Stimulated activated memory B cell treated with anti-CD40 and anti-IgM and Interleukin-4, amounts not matched to agents 10 μg/mL and 1 μg/mL and 100 μg/mL, for 72 hours (primary cell): Measurements from ENCODE around the gene LINGO1.

Experiments
- ATAC-seq: fragments of 150-1000 bp; cut with Tn5 transposase; 2 replicates; pipeline ENCODE4 v1.10.0; 2021
- H3K27ac Mint-ChIP-seq: one replicate; pipeline ENCODE4 v1.8.0; 2022; ENCODE audit warnings: mild to moderate bottlenecking, mixed read lengths
- H3K27me3 Mint-ChIP-seq: one replicate; pipeline ENCODE4 v1.8.0; 2022; ENCODE audit warnings: mixed read lengths
- H3K36me3 Mint-ChIP-seq: one replicate; pipeline ENCODE4 v1.8.0; 2022; ENCODE audit warnings: mixed read lengths
- H3K4me1 Mint-ChIP-seq: one replicate; pipeline ENCODE4 v1.8.0; 2022; ENCODE audit warnings: mixed read lengths
- H3K4me3 Mint-ChIP-seq: one replicate; pipeline ENCODE4 v1.8.0; 2022; ENCODE audit warnings: mild to moderate bottlenecking, moderate library complexity, mixed read lengths
- H3K9me3 Mint-ChIP-seq: one replicate; pipeline ENCODE4 v1.8.0; 2022; ENCODE audit warnings: mixed read lengths

Gene LINGO1

DNA sequence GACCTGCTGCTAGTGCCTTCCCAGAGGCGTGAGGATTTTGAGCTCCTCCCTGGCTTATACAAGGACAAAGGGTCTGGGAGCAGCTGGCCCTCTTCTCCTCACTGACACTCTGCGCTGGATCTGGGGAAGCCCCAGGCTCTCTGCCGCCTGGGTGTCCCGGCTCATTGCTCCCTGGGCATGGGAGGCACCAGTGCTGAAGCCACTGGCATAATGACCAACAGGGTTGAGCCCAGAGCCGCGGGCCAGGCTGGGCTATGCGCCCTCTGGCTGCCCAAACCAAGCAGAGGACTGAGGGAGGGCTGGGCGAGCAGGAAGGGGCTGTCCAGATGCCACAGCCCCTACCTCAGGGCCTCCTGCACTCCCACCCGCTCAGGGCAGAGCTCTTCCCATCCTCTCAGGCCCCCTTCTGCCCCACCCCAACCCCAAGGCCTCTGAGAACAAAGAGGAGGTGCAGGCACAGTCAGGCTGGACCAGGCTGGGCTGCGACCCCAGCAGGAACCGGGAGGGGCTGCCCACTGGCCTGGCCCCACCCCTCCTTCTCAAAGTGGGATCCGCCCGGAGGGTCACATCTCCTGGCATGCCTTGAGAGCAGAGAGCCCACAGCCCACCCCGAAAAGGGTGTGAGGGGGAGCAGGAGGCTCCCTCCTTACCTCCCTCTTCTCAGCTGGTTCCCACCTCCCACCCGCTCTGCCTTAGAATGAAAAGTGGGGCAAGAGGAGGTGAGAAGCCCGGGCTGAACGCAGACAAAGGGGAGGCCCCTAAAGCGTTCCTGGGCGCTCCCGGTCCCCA, 1.6 kb downstream of the LINGO1 start:
- Mint-ChIP-seq H3K27me3 (peaks cover 64% of the 10 kb centered on the region), H3K36me3 (no peaks in the 10 kb centered on the region), H3K4me3 (peak overlapping the region; percentile 26), H3K27ac (no peak overlapping the region), H3K4me1 (peaks cover 14% of the 10 kb centered on the region), H3K9me3 (no peaks in the 10 kb centered on the region)
- no peak for ATAC-seq

DNA sequence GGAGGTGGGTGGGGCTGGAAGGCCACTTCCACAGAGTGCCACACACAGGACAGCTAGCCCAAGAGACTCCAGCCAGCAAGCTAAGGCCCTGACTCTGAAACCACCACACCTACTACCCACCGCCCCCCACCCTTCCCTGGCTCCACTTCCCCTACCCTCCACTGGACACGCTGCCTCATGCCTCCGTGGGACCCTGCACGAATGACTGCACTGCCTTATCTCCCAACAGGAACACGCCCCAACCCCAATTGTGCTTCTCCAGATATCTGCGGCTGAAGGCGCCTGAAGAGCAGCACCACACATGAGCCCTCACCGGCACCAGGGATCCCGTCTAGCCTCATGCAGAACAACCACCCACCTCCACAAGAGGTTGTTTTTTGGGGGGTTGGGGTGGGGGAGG, 2.7 kb downstream of the LINGO1 start:
- ATAC-seq = no peak
- Mint-ChIP-seq H3K27me3 (peaks cover 53% of the 10 kb centered on the region), H3K4me1 (peaks cover 14% of the 10 kb centered on the region), H3K27ac (no peak overlapping the region), H3K4me3 (no peak overlapping the region), H3K9me3 (no peaks in the 10 kb centered on the region), H3K36me3 (no peaks in the 10 kb centered on the region)

- ATAC-seq = no peak
- Mint-ChIP-seq H3K27ac (no peak overlapping the region), H3K4me3 (no peak overlapping the region), H3K4me1 (peaks cover 12% of the 10 kb centered on the region), H3K27me3 (peaks cover 46% of the 10 kb centered on the region), H3K9me3 (no peaks in the 10 kb centered on the region), H3K36me3 (no peaks in the 10 kb centered on the region)
Observed at GRCh38 chr15:77629070-77630030, 3.4 kb downstream of the LINGO1 start.

GRCh38 chr15:77628010-77628409, 4.7 kb downstream of the LINGO1 start:
- Mint-ChIP-seq H3K36me3 (no peaks in the 10 kb centered on the region), H3K9me3 (no peaks in the 10 kb centered on the region), H3K4me3 (no peak overlapping the region), H3K27ac (no peak overlapping the region), H3K27me3 (peaks cover 36% of the 10 kb centered on the region), H3K4me1 (no peaks in the 10 kb centered on the region)
- no peak for ATAC-seq

DNA sequence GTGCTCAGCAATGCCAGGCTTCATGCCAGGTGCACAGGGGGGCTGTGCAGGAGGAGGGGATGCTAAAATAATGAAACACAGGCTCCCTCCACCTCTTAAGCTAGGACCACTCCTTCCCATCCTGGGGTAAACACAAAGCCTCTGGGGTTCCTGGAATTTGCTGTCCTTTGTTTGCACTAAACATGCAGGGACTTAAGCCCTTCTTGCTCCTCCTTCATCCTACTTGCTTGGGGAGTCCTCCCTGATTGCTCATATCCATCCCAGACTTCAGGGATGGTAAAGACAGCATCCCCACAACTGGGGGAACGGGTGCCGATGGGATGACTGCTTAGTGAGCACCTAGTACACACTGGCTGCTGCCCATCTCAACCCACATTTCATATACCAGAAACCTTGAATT, 5.1 kb downstream of the LINGO1 start:
- Mint-ChIP-seq H3K27ac (no peak overlapping the region), H3K27me3 (peaks cover 36% of the 10 kb centered on the region), H3K4me1 (no peaks in the 10 kb centered on the region), H3K36me3 (no peaks in the 10 kb centered on the region), H3K4me3 (no peak overlapping the region), H3K9me3 (no peaks in the 10 kb centered on the region)
- ATAC-seq = no peak

DNA sequence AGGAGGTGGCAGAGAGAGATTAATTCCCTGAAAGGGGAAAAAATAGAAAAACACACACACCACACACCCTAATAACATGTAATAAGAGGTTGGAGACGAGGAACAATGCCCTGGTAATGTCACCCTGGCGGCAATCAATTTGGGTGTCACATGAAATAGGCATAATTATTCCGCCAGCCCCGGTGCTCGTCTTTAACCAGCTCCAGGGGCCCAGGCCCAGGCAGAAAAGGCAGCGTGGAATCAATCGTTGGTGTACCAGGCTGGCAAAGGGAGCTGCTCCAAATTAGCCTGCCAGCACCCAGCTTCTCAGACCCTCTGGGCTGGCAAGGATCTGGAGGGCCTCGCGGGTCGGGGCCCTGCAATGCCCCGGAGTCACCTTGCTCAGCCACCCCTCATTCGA, 5.6 kb downstream of the LINGO1 start:
- no peak for ATAC-seq
- Mint-ChIP-seq H3K4me3 (no peak overlapping the region), H3K27ac (no peak overlapping the region), H3K36me3 (no peaks in the 10 kb centered on the region), H3K9me3 (no peaks in the 10 kb centered on the region), H3K27me3 (peaks cover 40% of the 10 kb centered on the region), H3K4me1 (no peaks in the 10 kb centered on the region)

GRCh38 chr15:77626002-77626401, 6.7 kb downstream of the LINGO1 start:
- ATAC-seq = no peak
- Mint-ChIP-seq H3K36me3 (no peaks in the 10 kb centered on the region), H3K27ac (no peak overlapping the region), H3K4me1 (no peaks in the 10 kb centered on the region), H3K9me3 (no peaks in the 10 kb centered on the region), H3K27me3 (peaks cover 37% of the 10 kb centered on the region), H3K4me3 (no peak overlapping the region)

GRCh38 chr15:77625376-77625775, 7.3 kb downstream of the LINGO1 start:
- Mint-ChIP-seq H3K27ac (no peak overlapping the region), H3K4me1 (no peaks in the 10 kb centered on the region), H3K36me3 (no peaks in the 10 kb centered on the region), H3K4me3 (no peak overlapping the region), H3K9me3 (no peaks in the 10 kb centered on the region), H3K27me3 (peaks cover 30% of the 10 kb centered on the region)
- ATAC-seq = no peak

GRCh38 chr15:77624868-77625267, 7.8 kb downstream of the LINGO1 start:
- peaks cover 25% of the 10 kb centered on the region for H3K27me3 Mint-ChIP-seq
- no peak overlapping the region for H3K27ac Mint-ChIP-seq
- no peaks in the 10 kb centered on the region for H3K4me1 Mint-ChIP-seq
- H3K36me3 Mint-ChIP-seq = no peaks in the 10 kb centered on the region
- no peak overlapping the region for H3K4me3 Mint-ChIP-seq
- H3K9me3 Mint-ChIP-seq = no peaks in the 10 kb centered on the region
- no peak for ATAC-seq

DNA sequence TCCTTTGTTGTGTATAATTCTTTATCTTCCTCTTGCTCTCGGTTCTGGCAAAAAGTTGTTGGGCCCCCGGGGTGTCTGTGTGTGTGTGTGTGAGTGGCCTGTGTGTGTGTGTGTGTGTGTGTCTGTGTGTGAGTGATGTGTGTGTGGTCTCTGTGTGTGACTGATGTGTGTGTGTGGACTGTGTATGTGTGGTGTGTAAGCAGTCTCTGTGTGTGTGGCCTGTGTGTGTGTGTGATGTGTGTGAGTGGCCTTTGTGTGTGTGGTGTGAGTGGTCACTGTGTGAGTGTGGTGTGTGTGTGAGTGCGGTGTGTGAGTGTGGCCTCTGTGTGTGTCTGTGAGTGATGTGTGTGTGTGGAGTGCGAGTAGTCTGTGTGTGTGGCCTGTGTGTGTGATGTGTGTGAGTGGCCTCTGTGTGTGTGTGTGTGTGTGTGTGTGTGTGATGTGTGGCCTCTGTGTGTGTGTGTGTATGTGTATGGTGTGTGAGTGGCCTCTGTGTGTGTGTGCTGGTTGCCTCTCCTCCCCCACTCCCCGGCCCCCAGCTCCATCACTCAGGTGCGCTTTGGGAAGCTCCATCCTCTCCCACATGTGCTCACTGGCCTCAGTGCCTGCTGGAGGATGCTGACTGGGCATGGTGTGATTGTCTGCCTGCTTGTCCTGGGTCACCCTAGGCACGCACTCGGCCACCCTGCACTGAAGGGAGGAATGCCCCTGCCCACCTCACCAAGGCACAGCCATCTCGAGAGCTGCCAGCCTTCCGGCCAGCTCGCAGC, 8.8 kb downstream of the LINGO1 start:
- Mint-ChIP-seq H3K4me3 (no peak overlapping the region), H3K27me3 (peaks cover 16% of the 10 kb centered on the region), H3K4me1 (no peaks in the 10 kb centered on the region), H3K9me3 (no peaks in the 10 kb centered on the region), H3K27ac (no peak overlapping the region), H3K36me3 (no peaks in the 10 kb centered on the region)
- no peak for ATAC-seq

- Mint-ChIP-seq H3K4me3 (no peak overlapping the region), H3K27ac (no peak overlapping the region), H3K27me3 (peaks cover 10% of the 10 kb centered on the region), H3K36me3 (no peaks in the 10 kb centered on the region), H3K4me1 (no peaks in the 10 kb centered on the region), H3K9me3 (no peaks in the 10 kb centered on the region)
- ATAC-seq = no peak
Observed at GRCh38 chr15:77622934-77623754, 9.6 kb downstream of the LINGO1 start.

DNA sequence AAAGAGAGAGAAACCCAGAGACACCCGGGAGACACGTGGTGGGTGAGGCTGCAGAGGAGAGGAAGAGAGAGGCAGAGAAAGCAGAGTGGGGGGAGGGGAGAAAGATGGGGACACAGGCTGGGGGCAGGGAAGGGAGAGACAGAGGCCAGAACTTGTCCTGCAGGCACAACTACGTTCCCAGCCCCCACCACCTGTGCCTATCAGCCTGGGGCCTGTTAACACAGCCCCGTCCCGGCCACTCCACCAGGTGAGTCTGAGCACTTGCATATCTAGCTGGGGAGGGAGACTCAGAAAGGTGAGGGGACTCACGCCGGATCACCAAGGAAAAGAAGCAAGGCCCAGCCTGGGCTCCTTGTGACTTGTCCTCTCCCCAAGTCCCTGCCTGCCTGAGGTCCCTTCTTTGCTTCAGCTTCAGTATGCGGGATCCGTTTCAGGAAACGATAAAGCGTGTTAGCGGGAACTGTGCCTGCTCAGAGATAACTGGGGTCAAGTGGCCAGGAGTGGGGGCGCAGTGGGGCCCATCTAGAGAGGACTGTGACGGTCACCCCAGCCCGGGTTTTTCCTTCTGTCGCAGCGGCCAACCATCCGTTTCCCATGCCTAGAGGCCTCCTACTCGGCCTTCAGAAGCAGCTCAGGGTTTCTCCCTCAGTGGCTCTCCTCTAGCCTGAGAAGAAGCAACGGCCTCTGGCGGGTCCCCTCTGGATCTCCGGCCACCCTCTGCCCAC, 10.3 kb downstream of the LINGO1 start:
- H3K27me3 Mint-ChIP-seq = peaks cover 10% of the 10 kb centered on the region

GRCh38 chr15:77621847-77622208, 10.9 kb downstream of the LINGO1 start:
- Mint-ChIP-seq H3K27me3 (peaks cover 10% of the 10 kb centered on the region), H3K27ac (no peak overlapping the region), H3K4me3 (no peak overlapping the region), H3K4me1 (no peaks in the 10 kb centered on the region), H3K36me3 (no peaks in the 10 kb centered on the region), H3K9me3 (no peaks in the 10 kb centered on the region)
- ATAC-seq = no peak

More for the DNA sequence above, 10.3 kb downstream of the LINGO1 start:
- no peaks in the 10 kb centered on the region for H3K4me1 Mint-ChIP-seq
- H3K27ac Mint-ChIP-seq = no peak overlapping the region
- no peaks in the 10 kb centered on the region for H3K36me3 Mint-ChIP-seq
- H3K4me3 Mint-ChIP-seq = no peak overlapping the region
- H3K9me3 Mint-ChIP-seq = no peaks in the 10 kb centered on the region
- no peak for ATAC-seq
